MM.1S (cell line): Measurements from ENCODE around the gene OR7G2.

ENCODE experiments used
- EZH2 ChIP-seq: fragments of 300-600 bp; sonication (generic); optimal IDR thresholded peaks from 2 replicates; pipeline ENCODE3; 2017; ENCODE audit warnings: low read depth, mild to moderate bottlenecking, antibody characterized with exemption, low read length, mixed read lengths
- EZH2phosphoT487 ChIP-seq: fragments of 300-600 bp; sonication (generic); IDR thresholded peaks from 2 replicates; pipeline ENCODE4 v1.6.1; 2018; ENCODE audit warnings: antibody characterized with exemption, low read length

DNA sequence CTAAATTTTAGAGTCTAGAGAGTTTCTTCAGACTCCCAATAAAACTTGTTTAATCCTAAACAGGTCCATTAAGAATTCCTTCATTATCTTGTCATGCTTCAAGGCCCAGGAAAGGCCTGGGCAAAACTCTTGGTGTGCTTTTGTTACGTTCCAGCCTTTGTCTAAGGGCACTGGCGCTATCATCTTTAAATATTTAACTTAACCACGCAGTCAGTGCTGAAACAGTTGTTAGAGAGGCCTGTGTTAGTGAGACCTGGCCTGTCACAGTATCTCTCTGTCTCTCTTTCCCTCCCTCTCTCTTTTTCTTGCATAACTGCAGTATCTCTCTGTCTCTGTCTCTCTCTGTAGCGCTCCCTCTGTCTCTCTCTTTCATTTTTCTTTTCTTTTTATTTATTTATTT lies 28.6 kb downstream of the OR7G2 start:
- no peak for TF ChIP-seq EZH2phosphoT487
- no peak for TF ChIP-seq EZH2
